Spinal cord (tissue), 4 donors: ENCODE data around the gene LGALS9B. TPM values are rescaled to one million over a fixed set of nuclear protein-coding genes. Genes with fewer than 3 reads are reported as not detected.

Source experiments
- polyA plus RNA-seq, 2 donors: library from polyadenylated mRNA; unstranded; fragments of 120-200 nt; gene quantifications; one replicate each; pipeline ENCODE4 v1.2.1, GENCODE V29; 2013; ENCODE audit not compliant: insufficient read length in 2 of 2
- small RNA-seq: library from RNA; depleted of rRNA; stranded (forward); fragments of <200 nt; gene quantifications from one replicate; pipeline ENCODE3, GENCODE V24; 2014; ENCODE audit warnings: low replicate concordance
- total RNA-seq, 2 donors: library from RNA; depleted of rRNA in 1 of 2; stranded (reverse); fragments of 120-200 nt in 1 of 2; fragments of >200 nt in 1 of 2; gene quantifications; one replicate each; pipeline versions ENCODE4 v1.2.3 to v1.2.4, GENCODE V29; 2013 to 2014

The LGALS9B gene
- total and polyA plus RNA-seq, 4 donors: not detected

Small RNAs within 50 kb of the gene (small RNA-seq; reads per million reads assigned to genes)
- gene YWHAEP3: not detected

Other genes with a start within 250 kb of the LGALS9B start
- not detected for gene CDRT15L2, start 112.2 kb upstream of the LGALS9B start, total RNA-seq
- not detected for gene CDRT15L2, start 112.2 kb upstream of the LGALS9B start, polyA plus RNA-seq